Measurements from ENCODE around the gene LSM2.
"Not testable (repeated sequence)": the region's sequence is repeated elsewhere in the genome, so short reads cannot be mapped to it uniquely, and the experiment has no call there.

Gene LSM2

GRCh38 chr6:31827286-31828079 is 20.7 kb upstream of the LSM2 start, which contains the start of gene HSPA1B:
TSS of gene HSPA1B (plus strand) at chr6:31827738. CDS start at chr6:31827951, 213 bp downstream.
- DNase-seq (ENCODE audit: extremely low read depth in 1 of 2, low read depth in 1 of 2) = peak; percentile 58 to 79

GRCh38 chr6:31826793-31827285 is 20.1 kb upstream of the LSM2 start:
- DNase-seq (ENCODE audit: extremely low read depth in 1 of 2, low read depth in 1 of 2) = no peak

- no peak for DNase-seq (ENCODE audit: extremely low read depth in 1 of 2, low read depth in 1 of 2)
These were observed 18.8 kb upstream of the LSM2 start for GRCh38 chr6:31825553-31825952.

GRCh38 chr6:31823592-31824196 is 16.9 kb upstream of the LSM2 start:
- DNase-seq (ENCODE audit: extremely low read depth in 1 of 2, low read depth in 1 of 2) = not testable (repeated sequence)

GRCh38 chr6:31822036-31822821 is 15.5 kb upstream of the LSM2 start:
- no peak for DNase-seq (ENCODE audit: extremely low read depth in 1 of 2, low read depth in 1 of 2)

- DNase-seq (ENCODE audit: extremely low read depth in 1 of 2, low read depth in 1 of 2) = no peak
These were observed 14.7 kb upstream of the LSM2 start for GRCh38 chr6:31821301-31822035.

GRCh38 chr6:31820399-31820798 is 13.6 kb upstream of the LSM2 start:
- not testable (repeated sequence) for DNase-seq (ENCODE audit: extremely low read depth in 1 of 2, low read depth in 1 of 2)

GRCh38 chr6:31819871-31820299 is 13.1 kb upstream of the LSM2 start:
- no peak for DNase-seq (ENCODE audit: extremely low read depth in 1 of 2, low read depth in 1 of 2)

GRCh38 chr6:31817929-31818511 is 11.3 kb upstream of the LSM2 start:
- not testable (repeated sequence) for DNase-seq (ENCODE audit: extremely low read depth in 1 of 2, low read depth in 1 of 2)

- DNase-seq (ENCODE audit: extremely low read depth in 1 of 2, low read depth in 1 of 2) = not testable (repeated sequence)
These were observed 10.6 kb upstream of the LSM2 start for GRCh38 chr6:31817133-31817928.

- DNase-seq (ENCODE audit: extremely low read depth in 1 of 2, low read depth in 1 of 2) = no peak
These were observed 8.5 kb upstream of the LSM2 start, which contains the start of the genes HSPA1A and HSPA1L for GRCh38 chr6:31815025-31815838. TSS of gene HSPA1A (plus strand) at chr6:31815543. CDS start at chr6:31815757, 214 bp downstream. TSS of gene HSPA1L (minus strand) at chr6:31815283. CDS start at chr6:31811972, 3,311 bp downstream.

GRCh38 chr6:31814677-31815024 is 7.9 kb upstream of the LSM2 start:
- DNase-seq (ENCODE audit: extremely low read depth in 1 of 2, low read depth in 1 of 2) = no peak

GRCh38 chr6:31813465-31813849 is 6.7 kb upstream of the LSM2 start:
- no peak for DNase-seq (ENCODE audit: extremely low read depth in 1 of 2, low read depth in 1 of 2)

- DNase-seq (ENCODE audit: extremely low read depth in 1 of 2, low read depth in 1 of 2) = no peak
These were observed 4.9 kb upstream of the LSM2 start for GRCh38 chr6:31811645-31812044.

GRCh38 chr6:31808599-31808998 is 1.8 kb upstream of the LSM2 start:
- DNase-seq (ENCODE audit: extremely low read depth in 1 of 2, low read depth in 1 of 2) = not testable (repeated sequence)

GRCh38 chr6:31805939-31806469 is 762 bp downstream of the LSM2 start:
- no peak for DNase-seq (ENCODE audit: extremely low read depth in 1 of 2, low read depth in 1 of 2)

- DNase-seq (ENCODE audit: extremely low read depth in 1 of 2, low read depth in 1 of 2) = not testable (repeated sequence)
These were observed 5.5 kb downstream of the LSM2 start for GRCh38 chr6:31801031-31801927.
